Measurements from ENCODE around the gene SEPTIN8.

The SEPTIN8 gene

DNA sequence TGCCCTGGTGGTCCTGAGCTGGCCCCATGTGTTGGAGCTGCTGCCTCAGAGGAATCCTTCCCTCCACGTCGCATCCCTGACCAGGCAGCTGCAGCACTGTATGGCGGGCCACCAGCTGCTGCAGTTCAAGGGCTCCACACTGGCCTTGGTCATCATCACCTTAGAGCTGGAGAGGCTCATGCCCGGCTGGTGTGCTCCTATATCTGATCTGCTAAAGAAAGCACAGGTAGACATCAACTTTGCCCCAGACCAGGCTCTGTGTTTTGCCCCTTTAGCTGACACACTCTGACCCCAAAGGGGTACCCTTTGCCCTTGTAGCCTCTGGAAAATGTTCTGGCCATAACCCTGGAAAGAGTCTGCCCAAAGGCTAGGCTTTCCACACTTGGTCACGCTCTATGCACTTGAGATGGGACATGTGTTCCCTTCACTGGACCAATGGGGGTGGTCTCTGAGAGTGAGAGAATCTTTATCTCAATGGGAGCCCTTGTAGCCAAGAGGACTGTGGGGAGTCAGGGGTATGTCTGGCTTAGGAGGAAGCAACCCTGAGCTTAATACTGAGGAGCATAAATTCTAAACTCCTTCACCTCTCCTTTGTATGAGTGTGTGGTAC is 25.0 kb downstream of the SEPTIN8 start:
- in situ Hi-C loops (cut with HindIII; ENCODE audit: low sequenced_read_pairs): no loop called here
- no peak overlapping the region for H3K4me3 ChIP-seq (ENCODE audit: low read depth, low read length)
- TF ChIP-seq, protein P1, sequence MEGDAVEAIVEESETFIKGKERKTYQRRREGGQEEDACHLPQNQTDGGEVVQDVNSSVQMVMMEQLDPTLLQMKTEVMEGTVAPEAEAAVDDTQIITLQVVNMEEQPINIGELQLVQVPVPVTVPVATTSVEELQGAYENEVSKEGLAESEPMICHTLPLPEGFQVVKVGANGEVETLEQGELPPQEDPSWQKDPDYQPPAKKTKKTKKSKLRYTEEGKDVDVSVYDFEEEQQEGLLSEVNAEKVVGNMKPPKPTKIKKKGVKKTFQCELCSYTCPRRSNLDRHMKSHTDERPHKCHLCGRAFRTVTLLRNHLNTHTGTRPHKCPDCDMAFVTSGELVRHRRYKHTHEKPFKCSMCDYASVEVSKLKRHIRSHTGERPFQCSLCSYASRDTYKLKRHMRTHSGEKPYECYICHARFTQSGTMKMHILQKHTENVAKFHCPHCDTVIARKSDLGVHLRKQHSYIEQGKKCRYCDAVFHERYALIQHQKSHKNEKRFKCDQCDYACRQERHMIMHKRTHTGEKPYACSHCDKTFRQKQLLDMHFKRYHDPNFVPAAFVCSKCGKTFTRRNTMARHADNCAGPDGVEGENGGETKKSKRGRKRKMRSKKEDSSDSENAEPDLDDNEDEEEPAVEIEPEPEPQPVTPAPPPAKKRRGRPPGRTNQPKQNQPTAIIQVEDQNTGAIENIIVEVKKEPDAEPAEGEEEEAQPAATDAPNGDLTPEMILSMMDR (IDR thresholded peaks at IDR 0.05; ENCODE audit: low read depth, low read length, missing control alignments): no peak
- no peak for DNase-seq (ENCODE audit: low read depth)

- peak; percentile 69 for DNase-seq (ENCODE audit: low read depth)
- no peak overlapping the region for H3K4me3 ChIP-seq (ENCODE audit: low read depth, low read length)
- TF ChIP-seq, protein P1 (IDR thresholded peaks at IDR 0.05; ENCODE audit: low read depth, low read length, missing control alignments): no peak
- in situ Hi-C loops (cut with HindIII; ENCODE audit: low sequenced_read_pairs): no loop called here
These were observed 25.6 kb downstream of the SEPTIN8 start for GRCh38 chr5:132751444-132751843.

GRCh38 chr5:132750471-132751230 is 26.4 kb downstream of the SEPTIN8 start:
- DNase-seq (ENCODE audit: low read depth): no peak
- TF ChIP-seq, protein P1 (IDR thresholded peaks at IDR 0.05; ENCODE audit: low read depth, low read length, missing control alignments): no peak
- in situ Hi-C loops (cut with HindIII; ENCODE audit: low sequenced_read_pairs): no loop called here
- no peak overlapping the region for H3K4me3 ChIP-seq (ENCODE audit: low read depth, low read length)

DNA sequence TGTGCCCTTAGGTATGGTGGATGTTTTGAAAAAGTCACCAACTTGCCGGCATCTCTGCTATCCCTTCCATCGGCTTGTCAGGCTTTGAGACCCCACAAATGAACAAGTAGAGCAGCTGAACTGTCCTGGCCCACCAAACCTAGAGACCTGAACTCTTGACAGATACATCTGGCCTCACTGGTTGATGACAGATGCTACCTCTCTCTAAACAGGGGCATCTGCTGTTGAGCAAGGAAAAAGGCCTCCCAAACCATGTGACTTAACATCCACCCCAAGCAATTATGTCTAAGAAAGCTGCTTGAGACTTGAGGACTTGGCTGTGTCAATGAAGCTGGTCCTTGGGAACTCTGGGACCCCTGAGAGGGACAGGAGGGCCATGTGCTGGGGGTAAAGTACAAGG is 27.5 kb downstream of the SEPTIN8 start:
- TF ChIP-seq, protein P1 (IDR thresholded peaks at IDR 0.05; ENCODE audit: low read depth, low read length, missing control alignments): no peak
- DNase-seq (ENCODE audit: low read depth): no peak
- no peak overlapping the region for H3K4me3 ChIP-seq (ENCODE audit: low read depth, low read length)
- in situ Hi-C loops (cut with HindIII; ENCODE audit: low sequenced_read_pairs): no loop called here

DNA sequence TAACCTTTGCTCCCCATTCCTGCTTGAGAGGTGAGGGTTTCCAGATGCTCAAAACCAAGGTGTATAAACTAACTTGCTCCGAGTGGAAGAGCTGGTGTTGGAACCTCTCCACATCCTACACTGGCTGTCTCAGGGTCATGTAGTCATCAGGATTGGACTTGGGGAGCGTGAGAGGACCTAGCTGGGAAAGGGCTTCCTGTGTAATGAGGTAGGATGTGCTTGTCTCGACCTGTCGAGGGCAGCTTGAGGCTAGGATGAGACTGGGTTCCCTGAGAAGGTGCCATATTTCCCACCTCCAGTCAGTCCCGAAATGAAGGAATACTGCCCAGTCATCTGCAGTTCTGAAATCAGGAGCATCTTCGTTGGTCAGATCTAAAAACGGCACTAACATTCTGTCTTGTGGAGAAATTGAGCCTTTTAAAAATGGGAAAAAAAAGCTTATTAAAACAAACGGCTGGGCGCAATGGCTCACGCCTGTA is 28.5 kb downstream of the SEPTIN8 start:
- TF ChIP-seq, protein P1 (IDR thresholded peaks at IDR 0.05; ENCODE audit: low read depth, low read length, missing control alignments): no peak
- no peak for DNase-seq (ENCODE audit: low read depth)
- H3K4me3 ChIP-seq (ENCODE audit: low read depth, low read length): no peak overlapping the region
- in situ Hi-C loops (cut with HindIII; ENCODE audit: low sequenced_read_pairs): no loop called here

DNA sequence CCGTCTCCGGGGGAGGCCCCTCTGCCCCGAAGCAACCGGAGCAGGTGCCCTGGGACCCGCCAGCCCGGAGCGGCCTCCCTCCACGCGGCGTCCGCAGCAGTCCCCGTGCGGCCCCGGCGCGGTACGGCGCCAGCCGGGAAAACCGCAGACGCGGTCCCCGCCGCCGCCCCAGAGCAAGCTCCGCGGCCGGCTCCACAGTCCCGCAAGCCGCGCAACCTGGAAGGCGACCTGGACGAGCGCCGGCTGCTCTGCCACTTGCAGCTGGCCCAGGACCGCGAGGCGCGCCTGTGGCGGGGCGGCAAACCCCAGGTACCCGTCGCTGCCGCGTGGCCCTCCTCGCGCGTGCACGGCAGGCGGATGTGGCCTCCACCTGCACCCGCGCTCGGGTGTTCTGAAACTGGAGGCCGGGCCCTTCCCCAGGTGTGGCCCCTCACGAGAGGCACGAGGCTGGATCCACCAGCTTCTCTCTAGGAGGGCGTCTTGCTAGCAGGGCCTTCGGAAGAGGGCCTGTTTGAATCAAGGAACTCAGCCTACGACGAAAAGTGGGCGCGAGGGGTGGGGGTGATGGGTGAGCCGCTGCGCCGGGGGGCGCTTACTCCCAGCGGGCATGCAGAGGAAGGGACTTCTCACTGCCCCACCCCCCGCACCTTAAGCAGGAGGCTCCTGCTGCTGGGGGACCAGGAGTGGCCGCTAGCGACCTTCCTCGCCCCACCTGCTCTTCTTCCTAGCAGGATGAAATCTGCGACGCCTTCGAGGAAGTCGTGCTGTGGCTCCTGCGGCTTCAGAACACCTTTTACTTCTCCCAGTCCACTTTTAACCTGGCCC is 29.2 kb downstream of the SEPTIN8 start:
- DNase-seq (ENCODE audit: low read depth): no peak
- TF ChIP-seq, protein P1 (IDR thresholded peaks at IDR 0.05; ENCODE audit: low read depth, low read length, missing control alignments): no peak
- peak overlapping the region; percentile 31 for H3K4me3 ChIP-seq (ENCODE audit: low read depth, low read length)
- in situ Hi-C loops (cut with HindIII; ENCODE audit: low sequenced_read_pairs): no loop called here

All from astrocyte of the cerebellum (primary cell).